Glomerular endothelial cell (primary cell): ENCODE data around the gene GNG12. TPM values are rescaled to one million over a fixed set of nuclear protein-coding genes. Genes with fewer than 3 reads are reported as not detected.

Source experiments
- DNase-seq: peaks from one replicate; pipeline ENCODE4 v3.0.0-alpha.2; 2011; ENCODE audit warnings: low read depth, low spot score; ENCODE audit errors: extremely low read depth
- total RNA-seq: library from RNA; depleted of rRNA; stranded (reverse); fragments of >200 nt; gene quantifications from 2 replicates; pipeline ENCODE4 v1.2.3, GENCODE V29; 2015

The GNG12 gene
- total RNA-seq, 1 donor from 2014 or later, result 156 TPM

- no peak for DNase-seq
Measured at GRCh38 chr1:67816506-67816905, 16.8 kb downstream of the GNG12 start.

GRCh38 chr1:67816095-67816475 is 17.2 kb downstream of the GNG12 start:
- DNase-seq, result no peak

- DNase-seq, result no peak
Measured at GRCh38 chr1:67815303-67816094, 17.8 kb downstream of the GNG12 start.

GRCh38 chr1:67814121-67814772 is 19.0 kb downstream of the GNG12 start:
- DNase-seq, result no peak

- no peak for DNase-seq
Measured at GRCh38 chr1:67812226-67812625, 21.0 kb downstream of the GNG12 start.

- DNase-seq, result peak; percentile 42
Measured at GRCh38 chr1:67811781-67812180, 21.5 kb downstream of the GNG12 start.

GRCh38 chr1:67809887-67810286 is 23.4 kb downstream of the GNG12 start:
- DNase-seq, result no peak

GRCh38 chr1:67807282-67807681 is 26.0 kb downstream of the GNG12 start:
- DNase-seq, result no peak

GRCh38 chr1:67804710-67805109 is 28.6 kb downstream of the GNG12 start:
- no peak for DNase-seq

GRCh38 chr1:67803380-67804279 is 29.6 kb downstream of the GNG12 start:
- no peak for DNase-seq

GRCh38 chr1:67802565-67802964 is 30.7 kb downstream of the GNG12 start:
- no peak for DNase-seq

- DNase-seq, result no peak
Measured at GRCh38 chr1:67801903-67802302, 31.4 kb downstream of the GNG12 start.

- no peak for DNase-seq
Measured at GRCh38 chr1:67795179-67795912, 37.9 kb downstream of the GNG12 start.

- DNase-seq, result no peak
Measured at GRCh38 chr1:67793562-67793961, 39.7 kb downstream of the GNG12 start.

GRCh38 chr1:67792741-67793458 is 40.4 kb downstream of the GNG12 start:
- DNase-seq, result no peak

GRCh38 chr1:67792103-67792502 is 41.2 kb downstream of the GNG12 start:
- no peak for DNase-seq

GRCh38 chr1:67791686-67792085 is 41.6 kb downstream of the GNG12 start:
- no peak for DNase-seq

- DNase-seq, result no peak
Measured at GRCh38 chr1:67791261-67791660, 42.0 kb downstream of the GNG12 start.

- DNase-seq, result no peak
Measured at GRCh38 chr1:67790201-67790692, 43.0 kb downstream of the GNG12 start.

GRCh38 chr1:67789551-67789950 is 43.7 kb downstream of the GNG12 start:
- DNase-seq, result no peak
